Mesenchymal stem cell (in vitro differentiated cells and primary cell): ENCODE measurements around the gene SORL1.

ENCODE experiments used
- DNase-seq: peaks from one replicate; pipeline ENCODE4 v3.0.0-alpha.2; 2013
- H2AFZ ChIP-seq: one replicate; pipeline ENCODE4 v1.6.1; 2013; ENCODE audit warnings: low read depth, mild to moderate bottlenecking, control low read depth, inconsistent platforms, low read length, moderate library complexity
- H2AK5ac ChIP-seq: 2 replicates; pipeline ENCODE4 v1.6.1; 2013; ENCODE audit warnings: low read length, moderate library complexity, mild to moderate bottlenecking, inconsistent platforms; ENCODE audit not compliant: severe bottlenecking
- H2BK120ac ChIP-seq: one replicate; pipeline ENCODE4 v1.6.1; 2013; ENCODE audit warnings: low read depth, mild to moderate bottlenecking, inconsistent platforms, low read length, moderate library complexity
- H2BK12ac ChIP-seq, 2 experiments: one replicate each; pipeline ENCODE4 v1.6.1; 2013; ENCODE audit warnings: inconsistent platforms in 2 of 2, low read length in 2 of 2, mild to moderate bottlenecking in 2 of 2, moderate library complexity in 2 of 2, control low read depth in 1 of 2
- H2BK15ac ChIP-seq: one replicate; pipeline ENCODE4 v1.6.1; 2013; ENCODE audit warnings: mild to moderate bottlenecking, low read depth, inconsistent platforms; ENCODE audit not compliant: poor library complexity, severe bottlenecking
- H2BK5ac ChIP-seq: 2 replicates; pipeline ENCODE4 v1.6.1; 2013; ENCODE audit warnings: low read depth, mild to moderate bottlenecking, low read length, control low read depth, inconsistent platforms; ENCODE audit not compliant: poor library complexity, severe bottlenecking
- H3K14ac ChIP-seq, 2 experiments: one replicate each; pipeline ENCODE4 v1.6.1; 2013; ENCODE audit warnings: inconsistent platforms in 2 of 2, low read length in 2 of 2, control low read depth in 1 of 2, mild to moderate bottlenecking in 1 of 2, moderate library complexity in 1 of 2
- H3K18ac ChIP-seq, 2 experiments: one replicate each; pipeline ENCODE4 v1.6.1; 2013; ENCODE audit warnings: inconsistent platforms in 2 of 2, low read length in 2 of 2, control low read depth in 1 of 2, low read depth in 1 of 2, mild to moderate bottlenecking in 1 of 2
- H3K23ac ChIP-seq, 2 experiments: one replicate each; pipeline ENCODE4 v1.6.1; 2013; ENCODE audit warnings: inconsistent platforms in 2 of 2, low read length in 2 of 2, mild to moderate bottlenecking in 2 of 2, moderate library complexity in 2 of 2, control low read depth in 1 of 2
- H3K27ac ChIP-seq: 2 replicates; pipeline ENCODE4 v1.5.1; 2013; ENCODE audit warnings: mild to moderate bottlenecking, moderate library complexity, low read length, control low read depth, inconsistent platforms; ENCODE audit not compliant: poor library complexity, severe bottlenecking
- H3K27me3 ChIP-seq, 2 experiments: 2 replicates each; pipeline versions ENCODE4 v1.6.1 to v1.7.0; 2013; ENCODE audit warnings: low read length in 2 of 2, mild to moderate bottlenecking in 2 of 2, moderate library complexity in 2 of 2, control low read depth in 1 of 2, inconsistent platforms in 1 of 2; ENCODE audit not compliant: control insufficient read depth in 1 of 2, insufficient read depth in 1 of 2
- H3K36me3 ChIP-seq, 2 experiments: 2 replicates each; pipeline versions ENCODE4 v1.6.1 to v1.7.0; 2013; ENCODE audit warnings: low read length in 2 of 2, control low read depth in 1 of 2, inconsistent platforms in 1 of 2, low read depth in 1 of 2, mild to moderate bottlenecking in 1 of 2; ENCODE audit not compliant: insufficient read depth in 2 of 2, control insufficient read depth in 1 of 2
- H3K4ac ChIP-seq, 2 experiments: one replicate each; pipeline ENCODE4 v1.6.1; 2013; ENCODE audit warnings: inconsistent platforms in 2 of 2, low read length in 2 of 2, mild to moderate bottlenecking in 2 of 2, moderate library complexity in 2 of 2, control low read depth in 1 of 2, low read depth in 1 of 2
- H3K4me1 ChIP-seq: 2 replicates; pipeline ENCODE4 v1.6.1; 2013; ENCODE audit warnings: low read depth, low read length, control low read depth; ENCODE audit not compliant: control insufficient read depth, insufficient read depth
- H3K4me2 ChIP-seq: 2 replicates; pipeline ENCODE4 v1.6.1; 2013; ENCODE audit warnings: low read length, mild to moderate bottlenecking, inconsistent platforms; ENCODE audit not compliant: poor library complexity, severe bottlenecking
- H3K4me3 ChIP-seq, 2 experiments: 2 replicates each; pipeline versions ENCODE4 v1.5.1 to v1.7.0; 2013; ENCODE audit warnings: low read length in 2 of 2, mild to moderate bottlenecking in 2 of 2, control low read depth in 1 of 2, low read depth in 1 of 2; ENCODE audit not compliant: insufficient read depth in 1 of 2
- H3K79me1 ChIP-seq: replicated peaks from 2 replicates; pipeline ENCODE4 v1.6.1; 2013; ENCODE audit warnings: mild to moderate bottlenecking, control low read depth, low read length, inconsistent platforms; ENCODE audit not compliant: poor library complexity, severe bottlenecking
- H3K9ac ChIP-seq: 2 replicates; pipeline ENCODE4 v1.7.0; 2013; ENCODE audit warnings: mild to moderate bottlenecking, low read length, moderate library complexity
- H3K9me3 ChIP-seq: 2 replicates; pipeline ENCODE4 v1.7.0; 2013; ENCODE audit warnings: mild to moderate bottlenecking, low read length; ENCODE audit not compliant: control insufficient read depth
- H4K8ac ChIP-seq: one replicate; pipeline ENCODE4 v1.6.1; 2013; ENCODE audit warnings: inconsistent platforms, mild to moderate bottlenecking, low read length, moderate library complexity
- H4K91ac ChIP-seq: one replicate; pipeline ENCODE4 v1.6.1; 2013; ENCODE audit warnings: mild to moderate bottlenecking, low read length, inconsistent platforms
- WGBS: methylation state at CpG from one replicate; pipeline ENCODE4 v1.1.7; 2013; ENCODE audit warnings: mixed read lengths; 5-methylcytosine and 5-hydroxymethylcytosine counted together

SORL1 gene

GRCh38 chr11:121414141-121414913 lies 37.8 kb upstream of the SORL1 start:
- WGBS = 92% methylated on average over 2 of the region's 2 CpGs
- H3K14ac ChIP-seq = no peak overlapping the region
- H3K9me3 ChIP-seq = no peaks in the 10 kb centered on the region
- H3K36me3 ChIP-seq = no peaks in the 10 kb centered on the region
- H3K9ac ChIP-seq = no peak overlapping the region
- no peak overlapping the region for H3K4ac ChIP-seq
- no peak overlapping the region for H4K8ac ChIP-seq
- H3K27ac ChIP-seq = no peak overlapping the region
- H3K79me1 ChIP-seq = no peaks in the 10 kb centered on the region
- no peak overlapping the region for H3K18ac ChIP-seq
- no peak overlapping the region for H2BK5ac ChIP-seq
- H2BK15ac ChIP-seq = no peak overlapping the region
- DNase-seq = no peak
- no peak overlapping the region for H2BK120ac ChIP-seq
- H2BK12ac ChIP-seq = no peak overlapping the region
- no peak overlapping the region for H3K4me2 ChIP-seq
- H2AFZ ChIP-seq = no peak overlapping the region
- no peaks in the 10 kb centered on the region for H3K4me1 ChIP-seq
- no peak overlapping the region for H4K91ac ChIP-seq
- H2AK5ac ChIP-seq = no peak overlapping the region
- peaks cover 0 to 12% of the 10 kb centered on the region in 2 experiments for H3K27me3 ChIP-seq
- H3K4me3 ChIP-seq = no peak overlapping the region
- no peak overlapping the region for H3K23ac ChIP-seq

- Histone ChIP-seq H2BK12ac (no peak overlapping the region), H2BK15ac (no peak overlapping the region), H3K4me3 (no peak overlapping the region), H3K18ac (no peak overlapping the region), H3K4ac (no peak overlapping the region), H2AK5ac (no peak overlapping the region), H3K23ac (no peak overlapping the region), H2BK5ac (no peak overlapping the region), H2BK120ac (no peak overlapping the region), H4K91ac (no peak overlapping the region), H4K8ac (no peak overlapping the region), H3K27me3 (peaks cover 0 to 27% of the 10 kb centered on the region in 2 experiments), H3K14ac (no peak overlapping the region), H2AFZ (no peak overlapping the region), H3K36me3 (no peaks in the 10 kb centered on the region), H3K4me1 (no peaks in the 10 kb centered on the region), H3K9me3 (no peaks in the 10 kb centered on the region), H3K9ac (no peak overlapping the region), H3K79me1 (no peaks in the 10 kb centered on the region), H3K27ac (no peak overlapping the region), H3K4me2 (no peak overlapping the region)
- WGBS = 0% methylated on average over 1 of the region's 1 CpG
- DNase-seq = no peak
Measured at GRCh38 chr11:121415856-121416255, 36.3 kb upstream of the SORL1 start.

DNA sequence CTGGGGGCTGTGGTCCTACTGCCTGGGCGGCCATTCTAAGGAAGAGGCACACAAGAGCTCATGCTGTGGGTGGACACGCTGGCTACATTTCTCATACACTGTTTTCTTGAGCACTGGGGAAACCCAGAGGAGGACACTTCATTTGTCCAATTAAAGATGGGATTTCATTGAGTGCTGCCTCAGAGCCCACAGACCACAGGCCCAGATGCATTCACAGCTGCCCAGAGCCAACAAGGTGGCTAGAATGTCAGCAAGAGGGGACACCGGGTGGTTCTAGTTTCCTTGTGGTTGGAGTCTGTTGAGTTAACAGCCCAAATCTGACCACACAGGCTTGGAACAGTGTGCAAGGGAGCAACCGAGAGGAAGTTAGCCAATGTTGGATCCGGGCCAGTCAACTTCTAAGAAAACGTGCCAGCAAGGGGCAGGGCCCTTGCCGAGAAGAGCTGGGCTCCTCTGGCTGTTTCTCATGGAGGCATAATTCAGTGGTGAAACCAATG lies 35.0 kb upstream of the SORL1 start:
- H3K36me3 ChIP-seq = no peaks in the 10 kb centered on the region
- H2BK120ac ChIP-seq = no peak overlapping the region
- no peak overlapping the region for H3K27ac ChIP-seq
- H4K8ac ChIP-seq = no peak overlapping the region
- H3K18ac ChIP-seq = no peak overlapping the region
- H2AK5ac ChIP-seq = no peak overlapping the region
- no peak overlapping the region for H3K4me2 ChIP-seq
- no peak overlapping the region for H2BK5ac ChIP-seq
- no peak overlapping the region for H2BK15ac ChIP-seq
- H3K4me1 ChIP-seq = no peaks in the 10 kb centered on the region
- H3K4me3 ChIP-seq = no peak overlapping the region
- H3K4ac ChIP-seq = no peak overlapping the region
- H2BK12ac ChIP-seq = no peak overlapping the region
- WGBS = 86% methylated on average over 7 of the region's 7 CpGs
- no peak overlapping the region for H3K23ac ChIP-seq
- no peak overlapping the region for H3K9ac ChIP-seq
- peak; percentile 39 for DNase-seq
- peaks cover 0 to 39% of the 10 kb centered on the region in 2 experiments for H3K27me3 ChIP-seq
- no peak overlapping the region for H4K91ac ChIP-seq
- no peaks in the 10 kb centered on the region for H3K79me1 ChIP-seq
- no peak overlapping the region for H3K14ac ChIP-seq
- no peak overlapping the region for H2AFZ ChIP-seq
- H3K9me3 ChIP-seq = no peaks in the 10 kb centered on the region

DNA sequence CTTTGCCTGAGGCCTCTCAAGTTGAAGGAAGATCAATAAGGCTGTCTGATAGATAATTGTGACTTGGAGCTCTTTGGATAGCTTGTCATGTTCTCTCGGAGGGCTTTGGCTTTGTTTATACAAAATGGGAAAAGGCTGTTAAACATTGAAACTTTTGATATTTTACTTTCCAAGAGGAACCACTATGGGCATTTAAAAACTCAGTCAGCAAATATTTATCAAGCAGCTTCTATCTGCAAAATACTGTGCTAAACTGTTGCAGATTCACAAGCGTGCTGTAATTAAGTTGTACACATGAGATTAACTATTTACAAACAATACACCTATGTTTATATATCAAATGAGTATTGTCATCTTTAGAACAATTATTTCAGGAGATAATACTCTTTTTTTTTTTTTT lies 34.5 kb upstream of the SORL1 start:
- Histone ChIP-seq H2BK15ac (no peak overlapping the region), H3K14ac (no peak overlapping the region), H2BK5ac (no peak overlapping the region), H3K9ac (no peak overlapping the region), H4K8ac (no peak overlapping the region), H3K27ac (no peak overlapping the region), H4K91ac (no peak overlapping the region), H3K4ac (no peak overlapping the region), H3K23ac (no peak overlapping the region), H3K27me3 (peaks cover 0 to 44% of the 10 kb centered on the region in 2 experiments), H3K4me2 (no peak overlapping the region), H2BK12ac (no peak overlapping the region), H3K9me3 (no peaks in the 10 kb centered on the region), H2AK5ac (no peak overlapping the region), H2BK120ac (no peak overlapping the region), H3K4me1 (no peaks in the 10 kb centered on the region), H2AFZ (no peak overlapping the region), H3K4me3 (no peak overlapping the region), H3K18ac (no peak overlapping the region), H3K79me1 (no peaks in the 10 kb centered on the region), H3K36me3 (no peaks in the 10 kb centered on the region)
- no CpG with 5 or more reads among the region's 2 CpGs for WGBS
- DNase-seq = no peak
